H9 (cell line): Measurements from ENCODE around the gene LYRM9. TPM values are rescaled to one million over a fixed set of nuclear protein-coding genes. Genes with fewer than 3 reads are reported as not detected.

ENCODE experiments used
- DNase-seq: peaks from one replicate; pipeline ENCODE4 v3.0.0-alpha.2; 2017
- H2AFZ ChIP-seq: one replicate; pipeline ENCODE4 v1.6.1; 2013; ENCODE audit warnings: mild to moderate bottlenecking, low read length, control low read depth, moderate library complexity
- H2AK5ac ChIP-seq: 2 replicates; pipeline ENCODE4 v1.6.1; 2013; ENCODE audit warnings: low read length, control low read depth, mixed read lengths; ENCODE audit not compliant: insufficient read length
- H2BK120ac ChIP-seq: one replicate; pipeline ENCODE4 v1.6.1; 2013; ENCODE audit warnings: low read depth, mild to moderate bottlenecking, low read length, control low read depth, inconsistent platforms; ENCODE audit not compliant: poor library complexity, severe bottlenecking
- H2BK12ac ChIP-seq: 2 replicates; pipeline ENCODE4 v1.6.1; 2013; ENCODE audit warnings: low read length, control low read depth, mixed read lengths, low read depth; ENCODE audit not compliant: insufficient read length
- H2BK15ac ChIP-seq: 2 replicates; pipeline ENCODE4 v1.6.1; 2013; ENCODE audit warnings: low read depth, low read length, control low read depth
- H2BK20ac ChIP-seq: one replicate; pipeline ENCODE4 v1.6.1; 2013; ENCODE audit warnings: low read depth, mild to moderate bottlenecking, low read length, control low read depth, inconsistent platforms; ENCODE audit not compliant: poor library complexity, severe bottlenecking
- H2BK5ac ChIP-seq: 2 replicates; pipeline ENCODE4 v1.6.1; 2013; ENCODE audit warnings: low read length, control low read depth, mixed read lengths; ENCODE audit not compliant: insufficient read length
- H3K14ac ChIP-seq: 2 replicates; pipeline ENCODE4 v1.6.1; 2013; ENCODE audit warnings: low read length, control low read depth; ENCODE audit not compliant: insufficient read depth
- H3K18ac ChIP-seq: 2 replicates; pipeline ENCODE4 v1.6.1; 2013; ENCODE audit warnings: low read depth, mild to moderate bottlenecking, mixed read lengths, low read length, control low read depth; ENCODE audit not compliant: insufficient read length
- H3K23ac ChIP-seq: 2 replicates; pipeline ENCODE4 v1.6.1; 2013; ENCODE audit warnings: low read length, control low read depth, mixed read lengths, low read depth; ENCODE audit not compliant: insufficient read length
- H3K23me2 ChIP-seq: 2 replicates; pipeline ENCODE4 v1.6.1; 2013; ENCODE audit warnings: low read depth, mild to moderate bottlenecking, mixed read lengths, low read length, control low read depth; ENCODE audit not compliant: insufficient read length, poor library complexity, severe bottlenecking
- H3K27ac ChIP-seq: 2 replicates; pipeline ENCODE4 v1.5.1; 2013; ENCODE audit warnings: low read length, control low read depth, mixed read lengths, low read depth; ENCODE audit not compliant: insufficient read length
- H3K27me3 ChIP-seq: 2 replicates; pipeline ENCODE4 v1.6.1; 2013; ENCODE audit warnings: low read length, control low read depth, inconsistent platforms; ENCODE audit not compliant: insufficient read depth
- H3K4ac ChIP-seq: 2 replicates; pipeline ENCODE4 v1.6.1; 2013; ENCODE audit warnings: low read depth, mild to moderate bottlenecking, control low read depth, inconsistent platforms, low read length, moderate library complexity
- H3K4me1 ChIP-seq: 2 replicates; pipeline ENCODE4 v1.6.1; 2013; ENCODE audit warnings: low read length, control low read depth, inconsistent platforms; ENCODE audit not compliant: insufficient read depth
- H3K4me2 ChIP-seq: 2 replicates; pipeline ENCODE4 v1.6.1; 2013; ENCODE audit warnings: low read length, control low read depth, mixed read lengths; ENCODE audit not compliant: insufficient read length, insufficient read depth
- H3K56ac ChIP-seq: 2 replicates; pipeline ENCODE4 v1.6.1; 2013; ENCODE audit warnings: low read depth, mild to moderate bottlenecking, mixed read lengths, low read length, control low read depth; ENCODE audit not compliant: insufficient read length
- H3K79me1 ChIP-seq: 2 replicates; pipeline ENCODE4 v1.6.1; 2013; ENCODE audit warnings: low read depth, mild to moderate bottlenecking, moderate library complexity, low read length, control low read depth, inconsistent platforms; ENCODE audit not compliant: insufficient read depth, poor library complexity, severe bottlenecking
- H3K79me2 ChIP-seq: 2 replicates; pipeline ENCODE4 v1.6.1; 2013; ENCODE audit warnings: low read length, control low read depth, inconsistent platforms; ENCODE audit not compliant: insufficient read depth
- H3K9ac ChIP-seq: 2 replicates; pipeline ENCODE4 v1.6.1; 2013; ENCODE audit warnings: low read length, control low read depth, mixed read lengths; ENCODE audit not compliant: insufficient read length; ENCODE audit errors: extremely low read depth
- H3K9me3 ChIP-seq: one replicate; pipeline ENCODE4 v1.6.1; 2013; ENCODE audit warnings: low read depth, low read length, inconsistent platforms; ENCODE audit not compliant: control insufficient read depth
- H3T11ph ChIP-seq: one replicate; pipeline ENCODE4 v1.6.1; 2013; ENCODE audit warnings: mild to moderate bottlenecking, low read length, control low read depth, inconsistent platforms
- H4K20me1 ChIP-seq: one replicate; pipeline ENCODE4 v1.6.1; 2013; ENCODE audit not compliant: control insufficient read depth, insufficient read length, insufficient read depth
- H4K5ac ChIP-seq: 2 replicates; pipeline ENCODE4 v1.6.1; 2013; ENCODE audit warnings: low read depth, mild to moderate bottlenecking, mixed read lengths, low read length, control low read depth; ENCODE audit not compliant: insufficient read length
- H4K8ac ChIP-seq: replicated peaks from 2 replicates; pipeline ENCODE4 v1.6.1; 2013; ENCODE audit warnings: low read length, control low read depth, mixed read lengths, low read depth; ENCODE audit not compliant: insufficient read length
- H4K91ac ChIP-seq: 2 replicates; pipeline ENCODE4 v1.6.1; 2013; ENCODE audit warnings: low read depth, mild to moderate bottlenecking, moderate library complexity, mixed read lengths, low read length, control low read depth; ENCODE audit not compliant: insufficient read length
- H3K27ac Mint-ChIP-seq, 3 experiments: 2 replicates in 2 of 3; 3 replicates in 1 of 3; pipeline ENCODE4 v1.8.0; 2020 to 2021; ENCODE audit warnings: mixed read lengths in 3 of 3, mild to moderate bottlenecking in 1 of 3, moderate library complexity in 1 of 3
- H3K27me3 Mint-ChIP-seq: 2 replicates; pipeline ENCODE4 v1.8.0; 2021; ENCODE audit warnings: low read depth, mild to moderate bottlenecking, moderate library complexity, mixed read lengths
- H3K36me3 Mint-ChIP-seq, 3 experiments: 2 replicates in 2 of 3; 3 replicates in 1 of 3; pipeline ENCODE4 v1.8.0; 2020 to 2021; ENCODE audit warnings: low read depth in 3 of 3, mixed read lengths in 3 of 3; ENCODE audit not compliant: insufficient read depth in 1 of 3
- H3K4me1 Mint-ChIP-seq, 2 experiments: 2 replicates each; pipeline ENCODE4 v1.8.0; 2020; ENCODE audit warnings: mixed read lengths in 2 of 2
- H3K4me3 Mint-ChIP-seq, 2 experiments: 2 replicates in 1 of 2; 3 replicates in 1 of 2; pipeline ENCODE4 v1.8.0; 2020 to 2021; ENCODE audit warnings: mild to moderate bottlenecking in 2 of 2, mixed read lengths in 2 of 2, moderate library complexity in 1 of 2
- H3K9me3 Mint-ChIP-seq, 2 experiments: 2 replicates in 1 of 2; 3 replicates in 1 of 2; pipeline ENCODE4 v1.8.0; 2020; ENCODE audit warnings: mild to moderate bottlenecking in 2 of 2, mixed read lengths in 2 of 2, moderate library complexity in 1 of 2
- WGBS: extraction: QIAGEN DNeasy Blood & Tissue Kit; methylation state at CpG from one replicate; pipeline ENCODE4 v1.1.7; 2013; ENCODE audit warnings: missing lambda C conversion rate, low lambda C conversion rate, mixed read lengths; ENCODE audit not compliant: insufficient read length; ENCODE audit errors: extremely low coverage; 5-methylcytosine and 5-hydroxymethylcytosine counted together
- total RNA-seq: library from RNA; stranded (reverse); gene quantifications from 2 replicates; pipeline ENCODE4 v1.2.1, GENCODE V29; 2021
- TF ChIP-seq, protein P1 (sequence below): fragments of 200-600 bp; sonication (generic); conservative IDR thresholded peaks from 3 replicates; pipeline ENCODE4 v1.8.0; 2021; ENCODE audit warnings: antibody characterized with exemption, mild to moderate bottlenecking

The LYRM9 gene
- total RNA-seq, 1 experiment from 2014 or later, result 2.2 TPM

DNA sequence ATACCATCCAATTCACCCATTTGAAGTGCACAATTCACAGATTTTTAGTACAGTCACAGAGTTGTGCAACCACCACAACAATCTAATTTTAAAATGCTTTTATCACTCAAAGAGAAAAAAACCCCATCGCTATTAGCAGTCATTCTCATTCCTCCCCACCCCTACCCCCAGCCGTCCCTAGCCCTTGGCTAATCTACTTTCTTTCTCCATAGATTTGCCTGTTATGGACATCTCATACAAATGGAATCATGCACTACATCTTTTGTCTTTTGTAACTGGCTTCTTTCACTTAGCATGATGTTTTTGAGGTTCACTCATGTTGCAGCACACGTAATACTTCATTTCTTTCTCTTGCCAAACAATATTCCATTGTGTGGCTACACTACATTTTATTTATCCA, 20.4 kb downstream of the LYRM9 start:
- no peak overlapping the region for H2BK12ac ChIP-seq
- H3K79me1 ChIP-seq, result no peaks in the 10 kb centered on the region
- H2BK120ac ChIP-seq, result no peak overlapping the region
- no peak overlapping the region for H2AFZ ChIP-seq
- H3K9ac ChIP-seq, result no peak overlapping the region
- no peak overlapping the region for H3K56ac ChIP-seq
- Mint-ChIP-seq H3K27ac (no peak overlapping the region), H3K4me3 (no peak overlapping the region), H3K36me3 (no peaks in the 10 kb centered on the region; a peak in 1 of 7 replicates), H3K27me3 (peaks cover 2% of the 10 kb centered on the region), H3K9me3 (peaks cover 0 to 2% of the 10 kb centered on the region in 2 experiments; a peak in 1 of 5 replicates), H3K4me1 (peaks cover 3 to 8% of the 10 kb centered on the region in 2 experiments; a peak in 3 of 4 replicates)
- DNase-seq, result no peak
- H3K23me2 ChIP-seq, result no peaks in the 10 kb centered on the region
- no peaks in the 10 kb centered on the region for H4K20me1 ChIP-seq
- H3K23ac ChIP-seq, result no peak overlapping the region
- H3K18ac ChIP-seq, result no peak overlapping the region
- TF ChIP-seq, protein P1, sequence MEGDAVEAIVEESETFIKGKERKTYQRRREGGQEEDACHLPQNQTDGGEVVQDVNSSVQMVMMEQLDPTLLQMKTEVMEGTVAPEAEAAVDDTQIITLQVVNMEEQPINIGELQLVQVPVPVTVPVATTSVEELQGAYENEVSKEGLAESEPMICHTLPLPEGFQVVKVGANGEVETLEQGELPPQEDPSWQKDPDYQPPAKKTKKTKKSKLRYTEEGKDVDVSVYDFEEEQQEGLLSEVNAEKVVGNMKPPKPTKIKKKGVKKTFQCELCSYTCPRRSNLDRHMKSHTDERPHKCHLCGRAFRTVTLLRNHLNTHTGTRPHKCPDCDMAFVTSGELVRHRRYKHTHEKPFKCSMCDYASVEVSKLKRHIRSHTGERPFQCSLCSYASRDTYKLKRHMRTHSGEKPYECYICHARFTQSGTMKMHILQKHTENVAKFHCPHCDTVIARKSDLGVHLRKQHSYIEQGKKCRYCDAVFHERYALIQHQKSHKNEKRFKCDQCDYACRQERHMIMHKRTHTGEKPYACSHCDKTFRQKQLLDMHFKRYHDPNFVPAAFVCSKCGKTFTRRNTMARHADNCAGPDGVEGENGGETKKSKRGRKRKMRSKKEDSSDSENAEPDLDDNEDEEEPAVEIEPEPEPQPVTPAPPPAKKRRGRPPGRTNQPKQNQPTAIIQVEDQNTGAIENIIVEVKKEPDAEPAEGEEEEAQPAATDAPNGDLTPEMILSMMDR, result no peak
- H3T11ph ChIP-seq, result no peak overlapping the region
- H2BK15ac ChIP-seq, result no peak overlapping the region
- no peaks in the 10 kb centered on the region for H3K79me2 ChIP-seq
- no peaks in the 10 kb centered on the region for H3K27me3 ChIP-seq
- no peak overlapping the region for H3K4ac ChIP-seq
- H3K9me3 ChIP-seq, result no peaks in the 10 kb centered on the region
- H3K4me2 ChIP-seq, result no peak overlapping the region
- no peak overlapping the region for H3K14ac ChIP-seq
- no peak overlapping the region for H2BK20ac ChIP-seq
- no peak overlapping the region for H2BK5ac ChIP-seq
- no peak overlapping the region for H3K27ac ChIP-seq
- H2AK5ac ChIP-seq, result no peak overlapping the region
- no peaks in the 10 kb centered on the region for H3K4me1 ChIP-seq
- no peak overlapping the region for H4K8ac ChIP-seq
- no peak overlapping the region for H4K91ac ChIP-seq
- no CpG with 5 or more reads among the region's 3 CpGs for WGBS
- no peak overlapping the region for H4K5ac ChIP-seq
